ENCODE results near the gene TIMP4.

DNA sequence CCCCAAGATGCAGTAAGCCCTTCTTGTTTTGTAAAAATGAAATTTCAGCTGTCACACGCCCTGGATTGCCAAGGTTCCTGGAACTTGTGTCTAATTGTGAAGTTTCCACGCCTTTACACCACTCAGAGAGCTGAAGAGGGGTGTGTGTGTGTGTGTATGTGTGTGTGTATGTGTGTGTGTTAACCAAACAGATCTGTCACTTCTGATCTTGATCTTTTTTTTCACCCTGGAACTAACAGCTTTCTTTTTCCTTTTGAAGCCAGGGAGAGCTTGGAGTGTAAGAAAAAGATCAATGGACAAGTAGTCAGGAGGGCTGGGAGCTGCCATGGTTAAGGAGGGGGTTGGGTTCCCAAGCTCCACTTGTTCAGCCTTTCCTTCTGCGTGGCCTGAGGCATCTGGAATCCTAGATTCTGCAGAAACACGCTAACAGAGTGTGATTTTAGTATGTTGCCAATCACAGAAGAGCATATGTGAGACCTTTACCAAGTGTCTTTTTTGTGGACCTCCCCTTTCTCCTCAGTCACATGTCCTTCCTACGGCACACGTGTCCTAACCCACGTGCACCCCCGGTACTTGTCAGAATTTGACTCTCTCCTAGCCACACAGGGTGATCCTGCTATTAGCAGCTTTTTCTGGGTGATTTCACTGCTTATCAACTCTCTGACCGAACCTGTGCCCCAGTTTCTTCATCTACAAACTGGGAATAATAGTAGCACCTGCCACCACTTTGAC lies 11.5 kb downstream of the TIMP4 start:
- TF ChIP-seq CTCF (IDR thresholded peaks at IDR 0.05; ENCODE audit: borderline replicate concordance, extremely low read depth, low read length, poor library complexity, severe bottlenecking) (no peak), EZH2 (IDR thresholded peaks at IDR 0.05; ENCODE audit: borderline replicate concordance, low read depth, low read length, severe bottlenecking) (no peak)

Measured in DND-41 (cell line).